ENCODE measurements around the gene GET4.

The GET4 gene

DNA sequence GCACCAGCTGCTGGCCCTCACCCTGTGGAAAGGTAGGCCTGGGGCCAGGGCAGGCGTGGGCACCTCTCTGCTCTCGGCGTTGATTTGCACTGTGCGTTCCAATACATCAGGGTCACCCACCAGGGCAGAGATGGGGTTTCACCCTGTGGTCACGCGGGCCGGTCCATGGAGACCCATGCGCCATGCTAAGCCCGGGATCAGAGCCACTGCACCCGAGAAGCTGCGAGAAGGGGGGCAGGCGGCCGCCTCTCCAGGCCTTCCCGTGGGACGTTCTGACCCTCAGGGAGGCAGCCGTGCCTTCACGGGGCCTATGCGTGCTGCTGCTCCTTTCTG is 11.1 kb downstream of the GET4 start:
- no peak for DNase-seq

DNA sequence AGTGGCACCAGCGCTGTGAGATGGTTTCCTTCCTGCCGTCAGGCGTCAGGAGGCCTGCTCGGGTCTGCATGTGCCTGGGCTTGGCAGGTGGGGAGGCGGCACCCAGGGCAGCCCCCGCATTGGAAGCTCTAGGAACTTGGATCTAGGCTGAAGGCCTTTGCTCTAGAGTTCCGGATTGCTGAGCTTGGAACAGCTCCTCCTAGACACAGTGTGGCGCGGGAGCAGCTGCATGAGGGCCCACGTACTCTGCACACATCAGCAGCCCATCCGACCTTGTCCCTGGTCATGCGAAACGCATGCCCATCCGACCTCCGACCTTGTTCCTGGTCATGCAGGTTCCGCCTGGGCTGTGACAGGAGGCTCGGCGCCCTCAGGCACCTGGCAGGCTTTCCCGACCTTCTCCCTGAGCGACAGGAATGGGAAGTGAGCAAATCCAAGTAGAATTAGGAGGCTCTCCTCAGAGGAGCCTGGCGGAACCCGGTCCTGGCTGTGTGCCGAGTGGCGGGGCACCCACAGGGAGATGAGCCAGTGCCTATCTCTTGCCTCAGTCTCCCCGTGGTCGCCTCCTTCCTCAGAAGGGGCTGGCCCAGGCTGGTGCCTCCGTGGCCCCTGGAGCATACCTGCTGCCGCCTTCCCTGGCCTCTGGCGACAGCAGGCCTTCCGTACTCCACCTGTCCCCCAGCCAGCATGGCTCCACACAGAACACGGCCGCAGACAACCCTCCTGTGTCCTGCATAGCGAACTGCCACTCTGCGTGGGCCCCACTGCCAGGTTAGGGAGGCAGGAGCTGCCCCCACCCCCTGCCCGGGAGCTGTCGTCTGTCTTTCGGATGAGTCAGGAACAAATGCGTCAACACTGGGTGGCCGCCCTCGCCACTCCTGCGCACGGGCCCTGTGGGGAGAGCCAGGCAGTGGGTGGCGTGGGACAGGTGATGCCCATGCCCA is 12.0 kb downstream of the GET4 start:
- DNase-seq: no peak

DNA sequence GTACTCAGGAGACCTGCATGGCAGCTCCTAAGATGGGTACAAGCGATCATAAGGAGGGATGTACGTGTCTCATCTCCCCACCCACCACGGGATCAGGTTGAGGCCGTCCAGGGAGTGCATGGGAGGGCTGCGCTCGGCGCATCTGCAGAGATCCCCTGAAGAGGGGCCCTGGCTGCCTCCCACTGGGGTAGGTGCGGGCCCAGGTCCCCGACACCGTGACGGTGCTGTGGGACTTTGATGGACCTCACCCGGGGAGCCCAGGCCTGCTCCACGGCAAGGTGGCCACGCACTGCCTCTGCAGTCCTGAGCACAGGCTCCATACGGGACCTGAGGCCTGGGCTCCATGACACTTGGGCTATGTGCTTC is 12.7 kb downstream of the GET4 start:
- DNase-seq: no peak

DNA sequence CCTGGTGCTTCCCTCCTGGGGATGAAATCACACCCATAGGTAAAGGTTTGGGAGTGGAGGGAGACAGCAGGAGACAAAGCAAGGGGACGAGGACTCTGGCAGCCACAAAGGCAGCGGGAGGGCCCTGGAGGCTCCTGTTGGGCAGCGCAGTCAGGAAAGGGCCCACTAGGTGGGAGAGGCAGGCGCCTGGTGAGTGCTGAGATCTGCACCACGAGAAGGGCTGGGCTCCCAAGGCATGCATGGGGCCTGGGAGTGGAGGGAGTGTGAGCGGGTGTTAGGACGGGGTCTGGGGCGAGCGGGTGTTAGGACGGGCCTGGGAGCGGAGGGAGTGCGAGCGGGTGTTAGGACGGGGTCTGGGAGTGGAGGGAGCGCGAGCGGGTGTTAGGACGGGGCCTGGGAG is 13.0 kb downstream of the GET4 start:
- no peak for DNase-seq

DNA sequence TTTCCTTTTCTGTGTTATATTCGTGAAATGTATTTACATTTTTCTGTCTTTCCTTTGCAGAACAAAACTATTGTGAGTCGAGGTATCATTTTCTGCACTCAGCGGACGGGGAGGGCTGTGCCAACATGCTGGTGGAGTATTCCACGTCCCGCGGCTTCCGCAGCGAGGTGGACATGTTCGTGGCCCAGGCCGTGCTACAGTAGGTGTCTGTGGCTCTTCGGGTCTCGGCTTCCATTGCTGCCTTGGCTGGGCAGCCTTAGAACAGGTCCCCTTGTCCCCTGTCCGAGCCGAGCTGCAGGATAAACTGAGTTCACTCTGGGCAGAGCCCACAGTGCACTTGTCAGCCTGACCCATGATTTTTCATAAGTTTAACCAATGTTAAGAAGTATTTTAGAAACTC is 14.5 kb downstream of the GET4 start:
- no peak for DNase-seq

DNA sequence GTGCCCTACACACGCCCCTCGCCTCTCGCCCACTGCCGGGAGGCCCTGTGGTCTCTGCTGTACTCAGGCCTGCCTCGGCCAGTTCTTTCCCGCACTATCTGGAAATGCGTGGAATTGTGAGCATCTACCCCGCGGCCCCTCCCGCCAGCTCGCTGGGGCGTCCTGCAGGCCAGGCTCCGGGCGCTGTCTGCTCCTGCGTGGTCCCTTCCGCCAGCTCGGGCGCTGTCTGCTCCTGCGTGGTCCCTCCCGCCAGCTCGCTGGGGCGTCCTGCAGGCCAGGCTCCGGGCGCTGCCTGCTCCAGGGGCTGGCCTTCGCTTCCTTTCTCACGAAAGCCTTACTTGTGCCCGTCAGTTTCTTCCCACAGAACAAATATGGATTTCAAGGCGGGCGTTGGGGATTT is 14.9 kb downstream of the GET4 start:
- no peak for DNase-seq

DNA sequence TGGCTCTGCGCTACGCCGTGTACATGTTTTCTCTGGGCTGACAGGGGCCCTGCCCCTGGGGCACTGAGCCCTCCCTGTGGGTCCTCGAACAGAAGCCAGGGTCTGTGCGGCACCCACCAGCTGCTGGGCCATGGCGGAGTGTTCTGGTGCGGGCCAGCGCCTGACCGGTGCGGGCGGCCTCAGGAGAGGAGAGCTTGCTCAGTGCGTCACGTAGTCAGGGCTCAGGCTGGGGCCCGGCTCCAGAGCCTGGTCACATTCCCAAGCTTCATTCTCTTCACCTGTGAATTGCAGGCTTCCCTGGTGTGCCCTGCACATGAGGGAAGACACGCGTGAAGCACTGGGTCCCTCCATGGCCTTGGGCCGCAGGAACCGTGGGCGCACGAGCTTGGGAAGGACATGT is 15.5 kb downstream of the GET4 start:
- DNase-seq: no peak

DNA sequence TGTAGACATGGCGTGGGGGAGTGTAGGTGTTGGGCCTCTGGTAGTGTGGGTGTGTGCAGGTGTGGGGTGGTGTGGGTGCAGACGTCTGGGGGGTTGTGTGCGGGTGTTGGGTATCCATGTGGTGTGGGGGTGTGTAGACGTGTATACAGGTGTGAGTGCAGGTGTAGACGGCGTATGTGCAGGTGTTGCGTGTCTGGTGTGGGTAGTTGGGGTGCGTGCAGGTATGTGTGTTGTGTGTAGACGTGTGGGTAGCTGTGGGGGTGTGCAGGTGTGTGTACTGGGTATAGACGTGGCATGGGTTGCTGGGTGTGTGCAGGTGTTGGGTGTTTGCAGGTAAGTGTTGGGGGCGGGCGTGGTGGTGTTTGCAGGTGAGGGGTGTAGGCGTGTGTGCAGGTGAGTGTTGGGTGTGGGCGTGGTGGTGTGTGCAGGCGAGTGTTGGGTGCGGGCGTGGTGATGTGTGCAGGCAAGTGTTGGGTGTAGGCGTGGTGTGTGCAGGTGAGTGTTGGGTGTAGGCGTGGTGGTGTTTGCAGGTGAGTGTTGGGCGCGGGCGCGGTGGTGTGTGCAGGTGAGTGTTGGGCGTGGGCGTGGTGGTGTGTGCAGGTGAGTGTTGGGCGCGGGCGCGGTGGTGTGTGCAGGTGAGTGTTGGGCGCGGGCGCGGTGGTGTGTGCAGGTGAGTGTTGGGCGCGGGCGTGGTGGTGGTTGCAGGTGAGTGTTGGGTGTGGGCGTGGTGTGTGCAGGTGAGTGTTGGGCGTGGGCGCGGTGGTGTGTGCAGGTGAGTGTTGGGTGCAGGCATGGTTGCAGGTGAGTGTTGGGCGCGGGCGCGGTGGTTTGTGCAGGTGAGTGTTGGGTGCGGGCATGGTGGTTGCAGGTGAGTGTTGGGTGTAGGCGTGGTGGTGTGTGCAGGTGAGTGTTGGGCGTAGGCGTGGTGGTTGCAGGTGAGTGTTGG is 16.6 kb downstream of the GET4 start:
- no peak for DNase-seq

DNA sequence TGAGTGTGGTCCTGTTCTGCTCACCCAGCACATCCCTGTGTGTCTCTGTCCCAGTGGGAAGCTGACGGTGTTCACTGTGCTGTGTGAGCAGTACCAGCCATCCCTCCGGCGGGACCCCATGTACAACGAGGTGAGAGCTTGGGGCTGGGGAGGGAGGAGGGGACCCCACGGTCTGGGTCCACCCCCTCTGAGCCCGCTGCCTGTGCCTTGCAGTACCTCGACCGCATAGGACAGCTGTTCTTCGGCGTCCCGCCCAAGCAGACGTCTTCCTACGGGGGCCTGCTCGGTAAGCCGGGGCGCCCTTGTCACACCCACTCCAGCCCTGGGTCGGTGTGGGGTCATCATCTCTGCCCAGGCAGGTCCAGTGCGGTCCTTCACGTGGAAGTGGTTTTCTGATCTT is 17.3 kb downstream of the GET4 start:
- no peak for DNase-seq

DNA sequence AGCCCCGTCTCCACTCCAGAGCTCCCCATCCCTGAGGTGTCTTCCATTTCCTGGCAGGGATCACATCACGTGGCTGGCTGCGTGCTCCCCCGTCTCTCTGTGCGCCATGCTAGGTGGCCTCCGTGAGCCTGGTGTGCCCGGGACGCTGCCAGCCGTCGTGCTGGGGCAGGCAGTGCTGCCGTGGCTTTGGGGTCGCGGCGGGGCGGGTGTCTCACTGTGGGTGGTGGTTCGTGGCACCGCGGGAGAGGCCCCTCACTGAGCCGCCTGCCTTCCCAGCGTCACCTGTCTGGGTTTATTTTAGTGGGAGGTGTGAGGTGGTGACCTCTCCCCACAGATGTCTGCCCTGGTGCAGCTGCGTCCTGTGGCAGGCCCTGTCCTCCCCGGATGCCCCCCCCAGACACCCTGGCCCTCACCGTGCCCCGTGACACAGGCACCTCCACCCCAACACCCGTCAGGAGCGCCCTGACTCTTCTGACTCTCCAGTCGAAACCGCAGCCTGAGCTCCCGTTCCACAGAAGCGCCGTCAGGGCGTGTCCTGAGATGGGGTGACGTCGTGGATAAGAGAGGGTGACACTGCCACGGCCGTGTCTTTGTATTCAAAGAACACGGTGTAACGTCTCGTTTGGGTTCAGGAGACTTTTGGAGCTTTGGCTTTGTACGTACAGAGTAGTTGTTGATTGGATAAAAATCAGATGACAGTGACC is 18.0 kb downstream of the GET4 start:
- no peak for DNase-seq

DNA sequence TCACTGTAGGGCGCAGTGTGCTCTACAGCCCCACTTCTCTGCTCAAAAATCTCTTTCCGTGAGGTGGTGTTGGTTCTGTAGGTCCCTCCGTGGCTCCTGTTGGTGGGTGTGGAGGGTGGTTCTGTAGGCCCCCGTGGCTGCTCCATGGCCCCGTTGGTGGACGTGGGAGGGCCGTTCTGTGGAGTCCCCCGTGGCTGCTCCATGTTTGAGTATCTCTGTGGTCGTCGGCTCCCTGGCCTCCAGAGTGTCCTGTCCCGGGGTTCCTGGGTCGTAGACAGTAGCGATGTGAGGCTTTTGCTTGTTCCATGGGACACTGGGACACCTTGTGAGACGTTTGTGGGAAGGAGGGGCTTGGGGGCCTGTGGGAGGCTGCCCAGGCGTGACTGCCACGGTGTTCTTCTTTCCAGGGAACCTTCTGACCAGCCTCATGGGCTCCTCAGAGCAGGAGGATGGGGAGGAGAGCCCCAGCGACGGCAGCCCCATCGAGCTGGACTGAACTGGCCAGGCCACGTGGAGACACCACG is 18.6 kb downstream of the GET4 start:
- DNase-seq: no peak

DNA sequence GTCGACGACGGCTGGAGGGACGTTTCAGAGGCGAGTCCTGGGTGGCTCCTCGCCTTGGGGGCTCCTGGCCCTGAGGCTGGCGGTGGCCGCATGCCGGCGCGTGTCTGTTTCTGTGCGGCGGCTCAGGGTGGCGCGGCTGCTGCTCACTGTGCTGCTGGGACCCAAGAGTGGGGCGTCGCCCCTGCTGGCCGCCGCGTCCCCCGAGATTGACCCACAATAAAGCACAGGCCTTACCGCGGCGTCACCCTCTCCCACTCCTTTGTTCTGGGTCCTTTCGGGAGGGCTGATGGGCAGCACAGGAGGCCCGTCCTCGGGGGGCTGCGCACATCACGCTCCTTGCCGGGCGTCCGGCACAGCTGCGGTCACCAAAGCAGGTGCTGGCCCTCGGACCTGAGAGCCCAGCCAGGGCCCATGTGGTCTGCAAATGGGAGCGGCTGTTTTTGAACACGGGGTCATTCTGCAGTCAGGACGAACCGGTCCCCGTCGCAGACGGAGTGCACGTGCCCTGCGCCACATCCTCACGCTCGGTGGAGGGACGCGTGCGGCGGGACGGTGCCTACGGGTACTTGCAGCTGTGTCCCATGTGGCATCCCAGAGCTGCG is 19.2 kb downstream of the GET4 start:
- DNase-seq: no peak

DNA sequence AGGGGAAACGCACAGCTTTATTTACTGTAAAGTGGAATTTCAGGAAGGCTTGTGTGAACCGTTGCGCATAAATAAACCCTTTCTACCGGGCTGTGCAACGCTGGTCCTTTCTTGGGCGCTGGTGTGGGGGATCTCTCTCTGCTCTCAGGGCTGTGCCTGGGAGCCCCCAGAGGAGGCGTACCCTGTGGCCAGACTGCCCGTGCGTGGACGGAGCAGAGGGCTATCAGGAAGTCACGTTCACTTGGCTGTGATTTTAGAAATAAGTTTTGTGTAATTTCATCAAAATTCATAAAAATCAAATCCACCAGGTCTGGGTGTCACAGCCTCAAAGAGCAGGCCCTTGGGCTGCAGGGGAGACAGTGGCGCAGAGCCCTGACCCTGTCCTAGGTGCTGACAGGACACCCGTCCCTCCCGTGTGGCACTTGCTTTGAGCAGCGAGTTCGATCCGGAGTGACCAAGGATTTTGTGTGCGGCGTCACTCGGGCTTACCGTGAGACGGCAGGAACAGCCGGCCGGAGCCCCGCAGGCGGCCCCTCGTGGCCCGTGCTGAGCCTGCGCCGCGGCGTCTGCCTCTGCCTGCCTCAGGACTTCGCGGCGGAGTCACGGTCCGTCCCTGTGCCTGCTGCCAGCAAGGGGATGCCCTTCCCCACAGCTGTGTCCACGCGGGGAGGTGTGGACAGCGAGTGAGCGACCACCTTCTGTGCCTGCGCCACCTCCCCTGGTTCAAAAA is 20.2 kb downstream of the GET4 start:
- DNase-seq: no peak

DNA sequence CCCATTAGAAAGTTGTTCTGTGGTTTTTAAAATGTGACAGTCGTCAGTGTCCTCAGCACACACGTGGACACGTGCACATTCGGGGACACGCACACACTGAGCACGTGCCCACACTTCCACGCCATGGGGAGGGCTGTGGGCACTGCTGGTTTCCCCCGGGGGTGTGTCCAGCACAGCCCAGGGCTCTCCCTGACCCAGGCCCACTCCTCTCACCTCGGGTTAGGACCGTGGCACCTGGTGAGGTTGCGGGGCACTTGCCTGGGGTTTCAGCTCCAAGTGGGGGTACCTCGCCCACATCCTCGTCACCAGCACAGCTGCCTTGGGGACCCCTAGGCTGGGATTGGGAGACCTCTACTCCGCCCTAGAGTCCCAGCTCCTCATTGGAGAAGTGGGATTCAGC is 20.7 kb downstream of the GET4 start:
- no peak for DNase-seq

DNA sequence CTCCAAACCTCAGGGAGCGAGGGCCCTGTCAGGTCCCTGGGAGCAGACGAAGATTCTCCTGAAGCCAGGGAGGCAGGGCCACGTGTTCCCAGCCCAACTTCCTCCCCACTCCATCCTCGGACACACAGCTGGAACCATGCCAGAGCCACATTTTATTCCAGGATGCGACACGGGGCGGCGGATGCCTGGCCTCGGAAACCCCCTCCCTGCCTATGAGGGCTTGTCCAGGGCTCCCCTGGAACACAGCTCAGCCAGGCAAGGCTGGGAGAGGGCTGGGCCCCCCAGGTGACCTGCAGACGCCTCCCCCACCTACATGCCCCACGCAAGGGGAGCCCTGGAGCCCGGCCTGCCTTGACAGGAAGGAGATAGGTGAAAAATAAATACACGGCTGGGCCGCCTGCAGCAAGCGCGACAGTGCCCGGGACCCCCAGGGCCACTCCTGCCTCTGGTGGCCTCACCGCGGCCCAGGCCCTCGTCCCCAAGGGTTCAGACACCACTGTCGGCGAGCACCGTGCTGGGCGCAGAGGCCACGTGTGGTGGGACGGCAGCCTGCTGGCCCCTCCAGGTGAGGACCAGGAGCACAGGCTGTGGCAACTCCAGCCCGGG is 21.5 kb downstream of the GET4 start:
- no peak for DNase-seq

DNA sequence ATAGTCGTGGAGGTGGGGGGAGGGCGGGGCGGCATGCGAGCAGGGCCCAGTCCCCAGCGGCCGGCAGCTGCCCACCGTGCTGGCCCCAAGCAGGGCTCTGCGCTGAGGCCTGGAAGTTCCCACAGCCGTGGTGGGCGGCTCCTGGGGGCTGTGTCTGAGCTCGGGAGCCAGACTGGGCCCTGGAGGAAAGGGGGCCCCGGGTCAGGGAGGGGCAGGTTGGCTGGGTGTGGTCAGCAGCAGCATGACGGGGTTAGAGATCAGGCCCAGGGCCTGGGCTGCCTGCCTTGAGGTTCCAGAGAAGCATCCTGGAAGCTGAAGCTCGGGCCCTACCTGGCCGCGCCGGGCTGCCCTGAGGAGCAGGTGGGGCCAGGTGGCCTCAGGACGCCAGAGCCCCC is 22.1 kb downstream of the GET4 start:
- no peak for DNase-seq

DNA sequence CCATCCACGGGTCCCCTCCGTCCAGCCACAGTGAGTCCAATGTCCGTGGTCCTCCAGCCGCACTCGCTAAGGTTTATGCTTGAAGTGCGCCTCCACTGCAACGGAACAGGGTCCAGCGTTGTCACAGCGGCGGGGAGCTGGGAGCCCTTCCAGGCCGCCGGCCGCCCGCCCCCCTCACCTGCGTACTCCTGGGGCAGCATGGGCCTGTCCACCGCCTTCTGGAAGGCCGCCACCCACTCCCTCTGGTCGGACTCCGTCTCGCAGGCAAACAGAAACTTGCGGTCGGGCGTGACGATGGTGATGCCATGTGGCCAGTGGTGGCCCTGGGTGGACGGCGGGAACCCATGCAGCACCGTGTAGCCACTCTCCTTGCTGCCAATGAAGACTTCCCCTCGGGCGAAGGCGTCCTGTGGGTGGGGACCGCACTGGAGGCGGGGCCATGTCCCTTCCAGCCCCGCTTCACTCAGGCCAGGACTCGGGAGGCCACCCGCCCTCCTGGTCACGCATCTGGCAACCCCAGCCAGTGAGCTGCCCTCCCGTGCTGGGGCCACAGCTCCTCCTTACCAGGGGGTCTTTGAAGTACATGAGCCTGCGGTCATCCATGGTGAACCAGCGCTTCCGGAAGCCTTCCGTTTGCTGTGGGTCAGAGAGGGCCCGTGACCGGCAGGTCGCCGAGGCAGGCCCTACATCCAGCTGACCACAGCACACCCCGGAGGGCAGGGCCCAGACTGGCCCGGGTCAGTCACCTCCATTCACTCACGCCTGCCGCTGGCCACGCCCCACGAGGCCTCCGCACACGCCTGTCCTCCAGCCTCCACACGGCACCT is 22.7 kb downstream of the GET4 start:
- no peak for DNase-seq

DNA sequence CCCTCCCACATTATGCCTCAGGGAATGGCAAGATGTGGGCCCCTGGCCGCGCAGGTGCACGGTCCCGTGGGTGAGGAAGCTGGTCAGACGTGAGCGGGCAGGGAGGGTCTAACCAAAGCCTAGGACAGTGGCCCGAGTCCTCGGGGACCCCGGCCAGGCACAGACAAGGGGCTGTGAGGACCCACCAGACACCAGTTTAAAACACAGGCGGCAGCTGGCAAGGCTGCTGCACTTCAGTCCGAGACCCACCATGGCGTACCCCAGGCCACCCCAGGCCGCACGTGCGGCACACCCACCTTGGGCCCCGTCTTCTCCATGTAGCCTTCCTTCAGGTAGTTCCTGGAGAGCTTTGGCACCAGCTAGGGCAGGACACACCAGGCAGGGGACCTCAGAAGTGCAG is 23.5 kb downstream of the GET4 start:
- no peak for DNase-seq

DNA sequence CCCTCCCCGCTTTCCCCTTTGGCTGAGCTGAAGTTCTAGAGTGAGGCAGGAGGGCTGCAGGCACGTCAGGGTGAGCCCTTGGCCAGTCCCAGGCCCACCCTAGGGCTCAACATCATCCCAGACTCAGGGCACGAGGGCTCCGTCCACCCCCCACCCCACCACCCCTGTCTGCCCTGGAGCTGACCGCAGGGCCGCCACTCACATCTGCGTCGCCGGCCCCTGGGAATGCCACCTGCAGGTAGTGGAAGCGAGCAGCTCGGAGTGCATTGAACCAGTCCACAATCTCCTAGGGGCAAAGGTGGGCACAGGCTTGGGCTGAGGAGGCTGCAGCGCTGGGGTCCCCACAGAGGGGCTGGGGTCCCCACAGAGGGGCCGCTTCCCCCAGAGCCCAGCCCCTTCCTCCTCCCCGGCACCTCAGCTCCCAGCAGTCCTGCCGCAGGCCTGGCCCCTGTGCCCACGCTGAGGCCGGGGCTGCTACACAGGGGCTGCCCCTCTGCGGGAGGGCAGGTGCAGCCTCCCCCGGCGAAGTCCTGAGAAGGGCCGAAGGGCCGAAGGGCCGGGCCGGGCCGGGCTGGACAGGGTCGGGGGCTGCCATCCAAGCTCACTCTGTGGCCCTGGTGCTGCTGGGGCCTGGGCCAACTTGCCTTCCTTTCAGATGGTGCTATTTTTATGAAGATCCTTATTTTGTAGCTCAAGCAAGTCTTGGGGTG is 24.1 kb downstream of the GET4 start:
- DNase-seq: no peak

DNA sequence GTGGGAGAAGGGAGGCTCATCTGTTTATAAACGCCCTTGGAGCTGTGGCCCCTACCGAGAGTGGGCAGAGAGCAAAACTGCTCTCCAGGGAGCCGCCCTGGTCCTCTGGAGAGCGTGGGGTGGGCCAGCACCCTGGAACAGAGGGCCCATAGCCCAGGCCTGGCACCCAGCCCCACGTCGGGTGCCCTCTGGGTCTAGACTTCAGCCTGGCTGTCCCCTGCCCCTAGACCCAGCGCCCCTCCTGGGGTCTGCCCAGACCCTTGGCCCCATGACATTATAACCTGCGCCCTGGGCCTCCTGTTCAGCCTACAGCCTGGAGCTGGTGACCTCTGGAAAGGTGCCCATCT is 24.7 kb downstream of the GET4 start:
- DNase-seq: no peak
